Activated CD8-positive, alpha-beta memory T cell treated with anti-CD3 and anti-CD28 coated beads, Interleukin-2, amount 50 U/mL, for 1 hour (primary cell): ENCODE results near the gene ARFGEF2.
"Not testable (repeated sequence)": the region's sequence is repeated elsewhere in the genome, so short reads cannot be mapped to it uniquely, and the experiment has no call there.

Experiments used
- DNase-seq: peaks from one replicate; pipeline ENCODE4 v3.0.0-alpha.2; 2020; ENCODE audit errors: extremely low read depth

Gene ARFGEF2

DNA sequence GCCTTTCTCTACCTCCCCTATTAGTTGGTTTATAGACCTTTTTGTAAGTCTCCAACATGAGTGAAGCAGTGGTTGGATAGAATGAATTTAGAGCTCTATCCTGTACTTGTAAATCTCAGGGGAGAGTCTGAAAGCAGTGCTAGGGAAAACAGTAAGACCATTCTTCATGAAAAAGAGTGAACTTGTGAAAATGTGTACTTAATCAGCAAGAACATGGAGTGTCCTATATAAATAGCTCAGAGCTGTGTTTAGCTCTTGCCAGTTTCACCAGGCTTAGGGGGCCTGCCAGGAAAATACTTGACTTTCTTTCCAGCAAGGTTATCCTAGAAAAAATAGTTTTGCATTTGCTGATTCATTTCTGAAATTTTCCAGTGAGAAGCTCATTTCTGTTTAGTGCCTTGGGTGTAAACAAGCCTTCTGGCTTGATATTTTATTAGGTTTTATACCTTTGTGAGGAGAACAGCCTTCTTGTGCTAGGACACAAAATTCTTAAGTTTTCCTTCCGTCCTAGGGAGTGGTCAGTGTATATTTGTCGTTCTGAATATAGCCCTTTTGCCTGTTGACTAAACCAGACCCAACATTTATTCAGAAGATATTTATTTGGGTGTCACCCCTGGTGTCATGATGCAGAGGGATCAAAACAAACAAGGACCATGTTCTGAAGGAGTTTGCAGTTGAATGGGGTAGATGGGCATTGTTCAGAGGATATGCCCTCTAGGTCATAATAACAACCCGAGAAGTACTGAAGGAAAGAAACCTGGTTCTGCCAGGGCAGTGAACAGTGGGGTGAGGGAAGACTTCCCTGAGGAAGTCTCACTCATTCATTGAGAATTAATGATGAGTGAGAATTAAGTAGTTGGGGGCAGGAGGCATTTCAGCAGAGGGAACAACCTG, 7.6 kb downstream of the ARFGEF2 start:
- no peak for DNase-seq

DNA sequence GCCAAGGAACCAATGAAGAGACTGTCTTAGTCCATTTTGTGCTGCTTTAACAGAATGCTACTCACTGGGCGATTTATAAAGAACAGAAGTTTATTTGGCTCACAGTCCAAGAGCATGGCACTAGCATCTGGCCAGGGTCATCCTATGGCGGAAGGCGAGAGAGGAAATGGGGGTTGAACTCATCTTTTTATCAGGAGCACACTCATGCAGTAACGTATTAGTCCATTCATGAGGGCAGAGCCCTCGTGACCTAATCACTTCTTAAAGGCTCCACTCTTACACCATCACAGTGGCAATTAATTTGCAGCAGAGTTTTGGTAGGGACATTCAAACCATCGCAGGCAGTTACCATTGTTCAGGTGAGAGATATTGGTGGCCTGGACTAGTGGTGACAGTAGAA, 8.5 kb downstream of the ARFGEF2 start:
- no peak for DNase-seq

DNA sequence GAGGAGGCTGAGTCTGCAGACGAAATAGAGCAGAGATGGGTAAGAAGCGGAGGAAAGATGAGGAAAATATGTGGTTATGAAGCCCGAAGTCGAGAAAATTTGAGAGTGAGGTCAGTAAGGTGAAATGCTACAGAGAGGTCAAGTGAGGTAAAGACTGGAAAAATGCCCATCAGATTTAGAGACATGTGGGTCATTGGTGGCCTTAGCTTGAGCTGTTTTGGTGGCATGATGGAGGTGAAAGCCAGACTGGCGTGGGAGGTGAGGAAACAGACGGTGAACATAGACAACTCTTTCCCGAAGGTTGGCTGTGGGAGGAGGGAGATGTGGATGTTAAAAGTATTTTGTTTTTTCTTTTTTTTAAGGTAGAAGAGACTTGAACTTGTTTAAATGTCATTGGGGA, 9.4 kb downstream of the ARFGEF2 start:
- no peak for DNase-seq

DNA sequence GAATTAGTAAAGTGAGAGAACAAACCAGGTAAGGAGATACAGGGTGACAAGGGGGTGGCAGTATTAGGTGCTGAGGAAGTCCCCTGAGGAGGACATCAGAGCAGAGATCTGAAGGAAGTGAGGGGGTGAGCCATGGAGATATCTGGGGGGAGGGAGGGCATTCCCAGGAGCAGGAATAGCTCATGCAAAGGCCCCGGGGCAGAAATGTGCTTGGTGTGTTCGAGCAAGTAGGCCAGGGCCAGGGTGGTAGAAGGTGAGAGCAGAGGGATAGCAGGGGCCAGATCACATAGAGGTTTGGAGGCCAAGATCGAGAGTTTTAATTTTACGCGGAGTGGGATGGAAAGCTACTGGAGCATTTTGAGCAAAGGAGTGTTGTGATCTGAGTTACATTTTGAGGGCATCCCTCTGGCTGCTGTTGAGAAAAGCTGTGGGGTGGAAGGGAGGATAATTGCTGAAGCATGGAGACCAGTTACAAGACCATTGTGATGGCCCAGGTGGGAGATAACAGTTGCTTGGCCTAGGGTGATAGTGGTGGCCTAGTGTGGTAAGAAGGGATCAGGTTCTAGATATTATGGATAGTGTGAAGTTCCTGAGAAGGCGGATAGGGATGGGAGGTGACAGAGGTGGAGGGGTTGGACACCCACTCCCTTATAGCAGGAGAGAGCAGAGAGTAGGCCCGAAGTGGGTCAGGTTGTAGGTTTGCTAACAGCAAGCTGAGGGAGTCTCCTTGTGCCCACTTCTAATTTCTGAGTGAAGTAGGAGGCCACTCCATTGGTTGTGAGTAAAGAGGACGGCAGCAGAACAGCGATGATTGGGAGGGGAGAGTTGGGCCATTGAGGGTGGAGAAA, 10.2 kb downstream of the ARFGEF2 start:
- no peak for DNase-seq

DNA sequence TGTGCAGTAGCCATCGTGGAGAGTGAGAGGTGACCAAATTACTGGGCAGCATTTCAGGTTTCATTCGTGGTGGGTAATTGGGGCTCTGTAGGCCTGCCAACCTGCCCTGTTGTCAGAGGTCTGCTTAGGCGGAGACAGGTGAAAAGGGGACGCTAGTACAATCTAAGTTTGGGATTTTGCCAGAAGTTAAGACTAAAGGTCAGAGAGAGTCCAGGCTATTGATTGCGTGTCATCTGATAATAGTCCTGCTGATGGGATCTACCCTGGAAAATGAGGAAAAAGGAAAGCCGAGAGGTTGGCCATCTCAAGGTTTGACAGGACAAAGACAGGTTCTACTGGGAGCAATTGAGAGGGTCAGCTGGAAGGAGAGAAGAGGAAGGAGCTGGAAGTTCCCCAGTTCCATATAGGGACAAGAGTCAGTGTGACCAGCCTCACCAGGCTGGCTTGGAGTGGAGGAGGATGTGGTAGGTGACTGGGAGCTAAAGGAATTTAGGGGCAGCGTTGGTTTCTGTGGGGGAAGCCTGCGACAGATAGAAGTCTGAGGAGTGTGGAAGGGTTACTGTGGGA, 10.9 kb downstream of the ARFGEF2 start:
- DNase-seq = no peak

DNA sequence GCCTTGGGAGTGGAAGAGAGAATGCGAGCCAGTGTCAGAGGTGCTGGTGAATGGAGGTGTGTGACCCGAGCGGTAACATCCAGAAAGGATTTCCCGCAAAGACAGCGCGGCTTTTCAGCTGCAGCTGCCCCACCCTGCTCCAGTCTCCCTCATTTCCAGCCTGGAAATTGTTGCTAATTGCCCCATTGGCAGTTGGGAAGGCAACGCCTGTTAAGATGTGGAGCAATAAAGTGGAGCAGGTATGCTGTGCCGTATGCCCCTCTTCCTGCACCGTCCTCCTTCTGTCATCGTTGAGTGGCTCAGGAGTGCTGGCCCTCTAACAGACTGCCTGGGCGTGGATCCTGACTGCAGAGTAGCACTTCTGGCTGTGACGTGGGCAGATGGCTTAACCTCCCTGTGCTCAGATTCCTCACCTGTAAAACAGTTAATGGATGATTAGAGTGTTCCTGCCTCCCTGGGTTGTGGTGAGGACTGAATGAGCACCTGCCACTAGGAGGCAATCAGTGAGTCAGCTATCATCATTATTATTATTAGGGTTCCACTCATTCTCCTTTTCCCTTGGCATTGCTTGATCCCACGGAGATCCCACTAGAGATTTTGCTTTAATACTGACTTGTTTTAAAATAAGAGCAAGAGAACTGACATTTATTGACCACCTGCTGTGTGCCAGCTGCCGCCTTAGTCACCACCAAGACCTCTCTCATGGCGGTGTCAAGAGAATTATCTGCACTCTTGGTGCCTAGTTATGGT, 11.7 kb downstream of the ARFGEF2 start:
- DNase-seq = no peak

DNA sequence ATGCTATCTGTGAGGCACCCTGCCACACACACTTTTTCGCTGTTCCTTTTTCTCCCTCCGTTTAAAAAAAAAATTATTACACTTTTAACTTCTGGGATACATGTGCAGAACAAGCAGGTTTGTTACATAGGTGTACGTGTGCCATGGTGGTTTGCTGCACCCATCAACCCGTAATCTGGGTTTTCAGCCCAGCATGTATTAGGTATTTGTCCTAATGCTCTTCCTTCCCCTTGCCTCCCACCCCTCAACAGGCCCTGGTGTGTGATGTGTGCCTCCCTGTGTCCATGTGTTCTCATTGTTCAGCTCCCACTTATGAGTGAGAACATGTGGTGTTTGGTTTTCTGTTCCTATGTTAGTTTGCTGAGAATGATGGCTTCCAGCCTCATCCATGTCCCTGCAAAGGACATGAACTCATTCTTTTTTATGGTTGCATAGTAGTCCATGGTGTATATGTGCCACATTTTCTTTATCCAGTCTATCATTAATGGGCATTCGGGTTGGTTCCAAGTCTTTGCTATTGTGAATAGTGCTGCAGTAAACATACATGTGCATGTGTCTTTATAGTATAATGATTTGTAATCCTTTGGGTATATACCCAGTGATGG, 12.9 kb downstream of the ARFGEF2 start:
- DNase-seq = not testable (repeated sequence)

DNA sequence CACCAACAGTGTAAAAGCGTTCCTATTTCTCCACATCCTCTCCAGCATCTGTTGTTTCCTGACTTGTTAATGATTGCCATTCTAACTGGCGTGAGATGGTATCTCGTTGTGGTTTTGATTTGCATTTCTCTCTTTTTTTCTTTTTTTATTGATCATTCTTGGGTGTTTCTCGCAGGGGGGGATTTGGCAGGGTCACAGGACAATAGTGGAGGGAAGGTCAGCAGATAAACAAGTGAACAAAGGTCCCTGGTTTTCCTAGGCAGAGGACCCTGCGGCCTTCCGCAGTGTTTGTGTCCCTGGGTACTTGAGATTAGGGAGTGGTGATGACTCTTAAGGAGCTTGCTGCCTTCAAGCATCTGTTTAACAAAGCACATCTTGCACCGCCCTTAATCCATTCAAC, 13.5 kb downstream of the ARFGEF2 start:
- DNase-seq = not testable (repeated sequence)

DNA sequence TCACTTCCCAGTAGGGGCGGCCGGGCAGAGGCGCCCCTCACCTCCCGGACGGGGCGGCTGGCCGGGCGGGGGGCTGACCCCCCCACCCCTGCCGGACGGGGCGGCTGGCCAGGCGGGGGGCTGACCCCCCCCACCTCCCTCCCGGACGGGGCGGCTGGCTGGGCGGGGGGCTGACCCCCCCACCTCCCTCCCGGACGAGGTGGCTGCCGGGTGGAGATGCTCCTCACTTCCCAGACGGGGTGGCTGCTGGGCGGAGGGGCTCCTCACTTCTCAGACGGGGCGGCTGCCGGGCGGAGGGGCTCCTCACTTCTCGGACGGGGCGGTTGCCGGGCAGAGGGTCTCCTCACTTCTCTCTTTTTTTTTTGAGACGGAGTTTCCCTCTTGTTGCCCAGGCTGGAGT, 14.7 kb downstream of the ARFGEF2 start:
- not testable (repeated sequence) for DNase-seq

DNA sequence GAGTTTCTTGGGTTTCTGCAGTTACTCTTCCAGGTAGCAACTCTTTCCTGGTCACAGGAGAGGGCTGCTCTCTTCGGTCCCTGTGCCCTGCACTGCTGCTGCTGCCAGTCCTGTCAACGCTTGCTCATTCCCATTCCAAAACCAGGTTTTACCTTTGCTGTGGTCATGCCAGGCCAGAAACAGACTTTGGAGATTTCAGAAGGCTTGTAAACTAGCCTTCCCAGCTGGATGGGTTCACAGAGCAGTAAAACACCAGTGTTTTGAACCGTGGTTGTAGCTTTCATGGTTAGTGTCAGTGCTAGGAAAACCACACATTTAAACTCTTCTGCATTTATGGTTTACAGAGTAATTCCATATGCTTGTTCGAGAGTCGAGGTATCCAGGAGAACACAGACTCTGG, 16.2 kb downstream of the ARFGEF2 start:
- DNase-seq = no peak

DNA sequence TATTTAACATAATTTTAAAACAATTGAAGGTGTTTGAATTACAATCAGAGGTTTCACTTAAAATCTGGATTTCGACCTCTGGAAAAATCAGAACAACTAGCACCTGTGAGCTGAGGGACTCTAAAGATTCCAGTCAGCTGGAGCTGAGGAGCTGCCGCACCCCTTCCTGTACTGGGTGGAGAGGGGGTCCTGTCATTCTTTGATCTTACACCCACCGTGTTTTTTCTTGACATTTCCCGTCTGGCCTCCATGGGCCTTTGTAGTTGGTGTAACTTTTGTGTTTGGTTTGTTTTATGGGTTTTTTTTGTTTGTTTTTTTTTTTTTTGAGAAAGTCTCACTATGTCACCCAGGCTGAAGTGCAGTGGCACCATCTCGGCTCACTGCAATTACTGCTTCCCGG, 17.2 kb downstream of the ARFGEF2 start:
- DNase-seq = no peak

DNA sequence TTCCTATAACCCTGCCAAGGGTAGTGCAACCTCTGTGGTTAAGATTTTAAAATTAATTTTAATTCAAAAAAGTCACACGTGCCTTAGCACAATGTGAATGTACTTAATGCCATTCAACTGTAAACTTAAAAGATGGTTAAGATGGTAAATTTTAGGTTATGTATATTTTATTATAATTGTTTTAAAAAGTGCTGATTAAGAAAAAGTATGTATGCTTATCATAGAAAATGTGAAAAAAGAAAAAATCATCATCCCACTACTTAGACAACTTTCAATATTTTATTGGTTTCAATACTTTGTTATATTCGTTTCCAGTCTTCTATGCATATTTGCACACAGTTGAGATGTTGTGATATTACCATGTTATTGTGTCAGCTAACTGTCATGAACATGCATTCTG, 18.7 kb downstream of the ARFGEF2 start:
- DNase-seq = no peak

DNA sequence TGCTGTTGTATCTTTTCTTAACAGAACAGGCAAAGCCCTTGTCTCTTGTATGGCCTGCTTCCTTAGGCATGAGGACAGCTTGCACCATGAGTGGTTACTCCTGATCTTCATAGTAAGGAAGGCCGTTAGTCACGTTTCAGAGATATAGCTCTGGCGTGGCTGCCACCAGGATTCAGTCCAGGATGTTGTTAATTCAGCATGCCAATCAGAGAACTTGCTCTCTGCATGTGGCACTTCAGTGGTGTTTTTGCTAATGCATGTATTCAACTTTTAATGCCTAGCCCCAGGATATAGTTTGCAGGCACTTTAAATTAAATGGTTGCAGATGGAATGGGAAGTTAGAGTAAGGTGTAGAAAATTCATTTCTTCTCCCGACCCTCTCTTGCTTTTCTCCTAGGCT, 20.0 kb downstream of the ARFGEF2 start:
- no peak for DNase-seq

DNA sequence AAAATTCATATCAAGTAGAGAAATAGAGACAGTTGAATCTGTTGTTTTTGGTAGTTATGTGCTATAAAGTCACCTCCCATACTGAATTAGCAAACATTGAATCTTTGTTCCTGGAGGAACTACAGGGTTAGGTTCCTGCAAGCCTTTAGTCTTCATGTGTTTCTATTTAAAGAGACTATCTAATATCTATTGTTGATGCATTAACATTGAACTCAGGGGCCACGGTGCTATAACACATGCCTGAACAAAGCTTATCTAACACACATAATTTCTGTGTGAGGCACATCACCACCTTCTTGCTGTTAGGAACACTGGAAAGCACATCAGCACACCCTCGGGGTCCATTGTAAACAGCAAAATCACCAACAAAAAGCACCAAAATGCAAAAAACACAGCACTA, 21.2 kb downstream of the ARFGEF2 start:
- no peak for DNase-seq

DNA sequence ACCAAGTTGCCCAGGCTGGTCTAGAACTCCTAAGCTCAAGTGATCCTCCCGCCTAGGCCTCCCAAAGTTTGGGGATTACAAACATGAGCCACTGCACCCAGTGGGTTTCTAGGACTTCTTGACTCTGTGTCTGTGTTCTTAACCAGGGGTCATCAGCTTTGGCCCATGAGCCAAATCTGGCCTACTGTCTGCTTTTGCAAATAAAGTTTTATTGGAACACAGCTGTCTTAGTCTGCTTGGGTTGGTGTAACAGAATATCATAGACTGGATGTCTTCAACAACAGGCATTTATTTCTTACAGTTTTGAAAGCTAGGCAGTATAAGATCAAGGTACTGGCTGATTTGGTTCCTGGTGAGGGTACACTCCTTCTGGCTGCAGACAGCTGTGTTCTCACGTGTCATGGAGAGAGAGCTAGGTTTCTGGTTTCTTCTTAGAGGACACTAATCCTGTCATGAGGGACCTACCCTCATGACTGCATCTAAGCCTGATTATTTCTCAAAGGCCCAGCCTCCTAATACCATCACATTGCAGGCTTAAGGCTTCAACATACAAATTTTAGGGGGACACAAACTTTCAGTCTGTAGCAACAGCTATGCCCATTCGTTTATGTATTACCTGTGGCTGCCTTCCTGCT, 23.3 kb downstream of the ARFGEF2 start:
- DNase-seq = no peak

DNA sequence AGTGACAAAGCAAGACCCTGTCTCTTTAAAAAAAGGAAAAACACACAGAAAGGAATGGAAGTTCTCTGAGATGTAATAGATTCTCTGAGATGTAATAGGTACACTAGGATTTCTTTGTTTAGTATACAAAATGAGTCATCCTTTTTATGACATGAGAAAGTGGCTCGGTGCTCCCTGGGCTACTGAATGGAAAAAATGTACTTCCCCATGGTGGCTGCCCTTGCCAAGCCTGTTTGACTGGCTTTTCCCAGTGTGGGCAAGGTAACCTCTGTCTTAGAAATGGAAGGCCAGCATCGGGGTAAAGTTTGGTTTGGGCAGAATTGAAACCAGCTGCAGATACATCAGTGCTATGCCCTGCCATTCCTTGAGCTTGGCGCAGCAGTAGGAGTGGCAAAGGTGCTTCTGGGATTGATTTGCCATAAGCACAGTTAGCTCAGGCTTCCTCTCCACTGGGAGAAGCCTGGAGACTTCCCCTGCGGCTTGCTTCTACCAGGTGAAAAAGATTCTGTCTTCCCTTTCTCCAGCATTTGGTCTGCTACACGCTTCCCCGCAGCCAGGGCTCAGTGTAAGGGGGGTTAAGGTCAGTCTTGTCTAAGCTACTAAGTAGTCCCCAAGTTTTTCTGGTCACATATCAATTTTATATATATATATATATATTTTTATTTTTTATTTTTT, 24.5 kb downstream of the ARFGEF2 start:
- DNase-seq = no peak

DNA sequence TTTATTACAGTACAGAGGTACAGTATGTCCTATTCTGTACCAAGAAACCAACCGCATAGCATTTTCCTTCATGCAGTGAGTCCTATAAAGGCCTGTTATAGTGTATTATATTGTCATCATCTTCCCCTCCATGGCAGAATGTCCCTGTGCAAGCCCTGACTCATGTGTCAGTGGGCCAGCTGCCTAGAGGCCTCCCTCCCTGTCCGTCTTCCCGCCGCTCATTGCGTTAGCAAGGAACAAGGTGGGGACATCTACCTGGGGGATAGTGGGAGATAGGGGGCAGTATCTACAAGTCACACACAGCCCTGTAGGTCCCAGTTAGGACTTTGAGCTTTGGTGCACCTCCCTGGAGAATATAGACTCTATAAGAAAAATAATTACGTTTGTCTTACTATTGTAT, 27.1 kb downstream of the ARFGEF2 start:
- no peak for DNase-seq

DNA sequence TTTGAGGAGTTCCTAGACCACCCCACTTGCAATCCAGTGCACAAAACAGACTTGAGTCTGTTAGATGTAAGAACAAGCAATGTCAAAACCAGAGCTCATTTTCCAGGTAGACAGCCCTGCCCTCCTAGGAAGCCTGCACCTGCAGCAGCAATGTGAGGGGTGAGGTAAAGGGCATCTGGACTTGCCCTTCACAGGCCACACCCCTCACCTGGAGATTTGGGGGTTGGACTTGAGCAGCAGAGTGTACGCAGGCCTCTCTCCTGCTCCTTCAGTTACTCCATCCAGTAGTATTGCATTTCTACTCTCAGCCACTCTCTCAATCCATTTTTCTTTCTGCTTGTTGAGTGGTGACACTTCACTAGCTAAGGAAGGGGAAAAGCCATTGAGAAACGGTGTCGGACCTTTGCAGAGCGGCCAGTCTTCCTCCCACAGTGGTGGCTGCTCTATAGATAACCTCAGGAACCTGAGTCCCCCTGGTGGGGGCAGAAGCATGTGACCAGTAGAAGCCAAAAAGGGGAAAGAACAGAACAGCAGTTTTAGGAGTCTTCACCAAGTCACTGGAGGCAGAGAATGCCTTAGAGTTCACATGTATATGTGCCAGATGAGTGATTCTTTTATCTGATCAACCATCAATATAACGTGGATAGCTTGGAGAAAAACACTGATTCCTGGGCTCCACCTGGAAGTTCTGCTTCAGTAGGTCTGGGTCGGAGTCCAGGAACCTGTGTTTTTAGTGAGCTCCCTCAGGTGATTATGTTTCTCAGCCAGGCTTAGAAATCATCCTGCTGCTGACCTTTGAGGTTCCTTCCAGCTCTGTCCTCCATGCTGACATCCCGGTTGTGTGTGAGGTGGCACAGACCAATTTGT, 28.0 kb downstream of the ARFGEF2 start:
- DNase-seq = no peak

DNA sequence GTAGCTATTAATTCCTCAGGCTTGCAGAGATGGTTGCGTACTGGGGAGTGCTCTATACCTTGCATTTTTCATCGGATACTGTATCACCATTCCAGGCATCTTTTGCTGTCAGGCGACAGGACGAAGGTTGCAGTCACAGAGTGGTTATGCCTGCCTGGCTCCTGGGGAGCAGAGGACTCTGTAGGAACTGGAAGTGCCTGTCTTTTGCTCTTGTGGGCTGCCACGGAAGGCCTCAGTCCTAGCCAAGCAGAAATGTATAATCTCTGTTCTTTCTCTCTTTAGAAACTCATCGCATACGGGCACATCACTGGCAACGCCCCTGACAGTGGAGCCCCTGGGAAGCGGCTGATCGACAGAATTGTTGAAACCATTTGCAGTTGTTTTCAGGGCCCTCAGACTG, 29.5 kb downstream of the ARFGEF2 start:
- DNase-seq = no peak
